ENCODE measurements around the gene ADAMTS17.

Gene ADAMTS17

GRCh38 chr15:100101426-100102089, 240.2 kb downstream of the ADAMTS17 start:
- no peak for ATAC-seq (ENCODE audit: insufficient read depth, low read depth)
- no peak overlapping the region for H3K9ac ChIP-seq (ENCODE audit: low read depth, low read length)
- H3K27ac ChIP-seq (ENCODE audit: low read length): no peak overlapping the region
- DNase-seq: no peak
- no peaks in the 10 kb centered on the region for H3K79me2 ChIP-seq (ENCODE audit: insufficient read depth, low read length)
- H3K9me3 ChIP-seq (ENCODE audit: insufficient read depth, low read length, severe bottlenecking): no peaks in the 10 kb centered on the region
- no peaks in the 10 kb centered on the region for H3K4me1 ChIP-seq (ENCODE audit: insufficient read depth, low read length)
- no peak overlapping the region for H3K4me2 ChIP-seq (ENCODE audit: insufficient read depth, low read length)
- no peaks in the 10 kb centered on the region for H3K27me3 ChIP-seq (ENCODE audit: insufficient read depth, low read length, poor library complexity)
- no peak overlapping the region for H2AFZ ChIP-seq (ENCODE audit: low read depth, low read length)
- H4K20me1 ChIP-seq (ENCODE audit: insufficient read depth, low read length): 0 out of 2 replicates have a peak, but pooled peaks cover 3% of the 10 kb centered on the region
- TF ChIP-seq EZH2 (IDR thresholded peaks at IDR 0.05; ENCODE audit: borderline replicate concordance, low read depth, low read length, severe bottlenecking) (no peak), CTCF (IDR thresholded peaks at IDR 0.05; ENCODE audit: borderline replicate concordance, extremely low read depth, low read length, poor library complexity, severe bottlenecking) (no peak)
- peaks cover 50% of the 10 kb centered on the region for H3K36me3 ChIP-seq (ENCODE audit: insufficient read depth, low read length)
- H3K4me3 ChIP-seq (ENCODE audit: low read depth in 1 of 2, low read length in 2 of 2): no peak overlapping the region

- Histone ChIP-seq H4K20me1 (ENCODE audit: insufficient read depth, low read length) (0 out of 2 replicates have a peak, but pooled peaks cover 3% of the 10 kb centered on the region), H3K27me3 (ENCODE audit: insufficient read depth, low read length, poor library complexity) (no peaks in the 10 kb centered on the region), H3K9me3 (ENCODE audit: insufficient read depth, low read length, severe bottlenecking) (no peaks in the 10 kb centered on the region), H3K36me3 (ENCODE audit: insufficient read depth, low read length) (peaks cover 49% of the 10 kb centered on the region), H3K4me1 (ENCODE audit: insufficient read depth, low read length) (no peaks in the 10 kb centered on the region), H3K4me2 (ENCODE audit: insufficient read depth, low read length) (no peak overlapping the region), H3K4me3 (ENCODE audit: low read depth in 1 of 2, low read length in 2 of 2) (no peak overlapping the region), H3K9ac (ENCODE audit: low read depth, low read length) (no peak overlapping the region), H2AFZ (ENCODE audit: low read depth, low read length) (no peak overlapping the region), H3K27ac (ENCODE audit: low read length) (no peak overlapping the region), H3K79me2 (ENCODE audit: insufficient read depth, low read length) (no peaks in the 10 kb centered on the region)
- TF ChIP-seq CTCF (IDR thresholded peaks at IDR 0.05; ENCODE audit: borderline replicate concordance, extremely low read depth, low read length, poor library complexity, severe bottlenecking) (no peak), EZH2 (IDR thresholded peaks at IDR 0.05; ENCODE audit: borderline replicate concordance, low read depth, low read length, severe bottlenecking) (no peak)
- DNase-seq: no peak
- no peak for ATAC-seq (ENCODE audit: insufficient read depth, low read depth)
Observed at GRCh38 chr15:100100926-100101325, 240.8 kb downstream of the ADAMTS17 start.

- Histone ChIP-seq H3K9me3 (ENCODE audit: insufficient read depth, low read length, severe bottlenecking) (no peaks in the 10 kb centered on the region), H3K79me2 (ENCODE audit: insufficient read depth, low read length) (no peaks in the 10 kb centered on the region), H3K4me2 (ENCODE audit: insufficient read depth, low read length) (no peak overlapping the region), H3K36me3 (ENCODE audit: insufficient read depth, low read length) (peaks cover 50% of the 10 kb centered on the region), H2AFZ (ENCODE audit: low read depth, low read length) (no peak overlapping the region), H3K27ac (ENCODE audit: low read length) (no peak overlapping the region), H3K4me3 (ENCODE audit: low read depth in 1 of 2, low read length in 2 of 2) (no peak overlapping the region), H3K27me3 (ENCODE audit: insufficient read depth, low read length, poor library complexity) (no peaks in the 10 kb centered on the region), H3K4me1 (ENCODE audit: insufficient read depth, low read length) (no peaks in the 10 kb centered on the region), H4K20me1 (ENCODE audit: insufficient read depth, low read length) (no peaks in the 10 kb centered on the region), H3K9ac (ENCODE audit: low read depth, low read length) (no peak overlapping the region)
- DNase-seq (no peak), ATAC-seq (ENCODE audit: insufficient read depth, low read depth) (no peak)
- TF ChIP-seq CTCF (IDR thresholded peaks at IDR 0.05; ENCODE audit: borderline replicate concordance, extremely low read depth, low read length, poor library complexity, severe bottlenecking): no peak
- no peak for TF ChIP-seq EZH2 (IDR thresholded peaks at IDR 0.05; ENCODE audit: borderline replicate concordance, low read depth, low read length, severe bottlenecking)
Observed at GRCh38 chr15:100099976-100100375, 241.8 kb downstream of the ADAMTS17 start.
